H1 (cell line): Measurements from ENCODE around the gene NDEL1. TPM values are rescaled to one million over a fixed set of nuclear protein-coding genes. Genes with fewer than 3 reads are reported as not detected.

Experiments used
- CTCF ChIA-PET: fragments of 300-600 bp; sonication (Branson Sonifier 250); formaldehyde crosslinking; loops from one replicate; lab custom pipeline; 2021; ENCODE audit not compliant: partially characterized antibody; lab: Charles Lee
- POLR2A ChIA-PET: fragments of 300-600 bp; sonication (Branson Sonifier 250); formaldehyde crosslinking; loops from one replicate; lab custom pipeline; 2021; ENCODE audit warnings: inconsistent platforms; ENCODE audit not compliant: partially characterized antibody; lab: Charles Lee
- DNase-seq, 2 experiments: peaks; one replicate each; pipeline versions ENCODE4 v3.0.0 to v3.0.0-alpha.2; 2010 to 2022; ENCODE audit warnings: low spot score in 2 of 2, low read depth in 1 of 2, mixed read lengths in 1 of 2
- FAIRE-seq: peaks from 2 replicates; lab custom pipeline; 2011; peaks lifted over from hg19 to GRCh38; lab: Jason Lieb, UNC
- H2AFZ ChIP-seq: 2 replicates; pipeline ENCODE4 v1.8.1; 2012; ENCODE audit warnings: low read length, inconsistent platforms
- H2AK5ac ChIP-seq: 2 replicates; pipeline ENCODE4 v1.6.1; 2013; ENCODE audit warnings: low read depth, low read length
- H2BK120ac ChIP-seq: replicated peaks from 2 replicates; pipeline ENCODE3; 2013; ENCODE audit warnings: low read depth, low read length, inconsistent platforms
- H2BK12ac ChIP-seq: 2 replicates; pipeline ENCODE4 v1.6.1; 2013; ENCODE audit warnings: low read depth, low read length
- H2BK15ac ChIP-seq: 2 replicates; pipeline ENCODE4 v1.6.1; 2013; ENCODE audit warnings: low read length
- H2BK20ac ChIP-seq: 2 replicates; pipeline ENCODE4 v1.6.1; 2013; ENCODE audit warnings: low read length
- H2BK5ac ChIP-seq: 2 replicates; pipeline ENCODE4 v1.6.1; 2013; ENCODE audit warnings: low read depth, low read length
- H3K14ac ChIP-seq: 2 replicates; pipeline ENCODE4 v1.6.1; 2013; ENCODE audit warnings: inconsistent platforms; ENCODE audit not compliant: insufficient read length
- H3K18ac ChIP-seq: 2 replicates; pipeline ENCODE4 v1.6.1; 2013; ENCODE audit warnings: low read length; ENCODE audit errors: extremely low read depth
- H3K23ac ChIP-seq: 2 replicates; pipeline ENCODE4 v1.6.1; 2013; ENCODE audit warnings: inconsistent platforms; ENCODE audit not compliant: insufficient read length
- H3K23me2 ChIP-seq: 2 replicates; pipeline ENCODE4 v1.6.1; 2013; ENCODE audit warnings: low read depth, low read length
- H3K27ac ChIP-seq: 2 replicates; pipeline ENCODE4 v1.6.1; 2011; ENCODE audit warnings: low read depth, low read length, inconsistent platforms
- H3K27me3 ChIP-seq, 4 experiments: replicated peaks in 1 of 4; 1 replicate in 1 of 4; 2 replicates in 3 of 4; pipeline versions ENCODE4 v1.6.1 to v1.8.1; 2011 to 2013; ENCODE audit warnings: low read length in 3 of 4, mild to moderate bottlenecking in 3 of 4, inconsistent platforms in 2 of 4, mixed read lengths in 2 of 4, moderate library complexity in 1 of 4; ENCODE audit not compliant: control insufficient read depth in 3 of 4, insufficient read depth in 3 of 4; ENCODE audit errors: extremely low read depth in 1 of 4
- H3K36me3 ChIP-seq, 4 experiments: 2 replicates each; pipeline versions ENCODE4 v1.6.1 to v1.8.1; 2011 to 2013; ENCODE audit warnings: mild to moderate bottlenecking in 4 of 4, low read length in 3 of 4, moderate library complexity in 2 of 4, control low read depth in 1 of 4, inconsistent platforms in 1 of 4; ENCODE audit not compliant: insufficient read depth in 4 of 4, control insufficient read depth in 2 of 4
- H3K4ac ChIP-seq: replicated peaks from 2 replicates; pipeline ENCODE3; 2013; ENCODE audit warnings: low read length, low read depth, mixed read lengths, inconsistent platforms; ENCODE audit not compliant: insufficient read length
- H3K4me1 ChIP-seq, 4 experiments: replicated peaks in 1 of 4; 1 replicate in 1 of 4; 2 replicates in 3 of 4; pipeline versions ENCODE4 v1.6.1 to v1.8.1; 2011 to 2013; ENCODE audit warnings: low read length in 3 of 4, inconsistent platforms in 2 of 4, mixed read lengths in 1 of 4; ENCODE audit not compliant: insufficient read depth in 4 of 4, control insufficient read depth in 3 of 4
- H3K4me2 ChIP-seq, 2 experiments: 2 replicates each; pipeline versions ENCODE4 v1.6.1 to v1.8.1; 2011 to 2013; ENCODE audit warnings: low read depth in 2 of 2, low read length in 2 of 2, control low read depth in 1 of 2, inconsistent platforms in 1 of 2, mild to moderate bottlenecking in 1 of 2; ENCODE audit not compliant: insufficient read depth in 1 of 2
- H3K4me3 ChIP-seq, 4 experiments: fragments of 200-600, 300-600 bp in 1 of 4; sonication (generic), shearing (Covaris generic), sonication (Bioruptor Twin) in 1 of 4; 2 replicates each; pipeline versions ENCODE4 v1.5.1 to v1.8.1; 2011 to 2016; ENCODE audit warnings: low read length in 4 of 4, low read depth in 3 of 4, control low read depth in 2 of 4, inconsistent platforms in 2 of 4, mild to moderate bottlenecking in 2 of 4, mixed read lengths in 1 of 4, moderate library complexity in 1 of 4; ENCODE audit not compliant: insufficient read depth in 2 of 4; ENCODE audit errors: extremely low read depth in 1 of 4
- H3K56ac ChIP-seq: replicated peaks from 2 replicates; pipeline ENCODE3; 2013; ENCODE audit warnings: low read depth, mild to moderate bottlenecking, mixed read lengths, low read length, inconsistent platforms; ENCODE audit not compliant: insufficient read length
- H3K79me1 ChIP-seq: 2 replicates; pipeline ENCODE4 v1.6.1; 2013; ENCODE audit warnings: low read depth, low read length, control low read depth
- H3K79me2 ChIP-seq, 2 experiments: 2 replicates each; pipeline versions ENCODE4 v1.6.1 to v1.8.1; 2012 to 2013; ENCODE audit warnings: low read length in 2 of 2, mild to moderate bottlenecking in 2 of 2, inconsistent platforms in 1 of 2; ENCODE audit not compliant: insufficient read depth in 2 of 2, control insufficient read depth in 1 of 2
- H3K9ac ChIP-seq, 4 experiments: replicated peaks in 1 of 4; 1 replicate in 1 of 4; 2 replicates in 3 of 4; pipeline versions ENCODE4 v1.6.1 to v1.8.1; 2011 to 2013; ENCODE audit warnings: low read depth in 3 of 4, low read length in 3 of 4, control low read depth in 2 of 4, mild to moderate bottlenecking in 2 of 4, moderate library complexity in 2 of 4, inconsistent platforms in 1 of 4; ENCODE audit errors: extremely low read depth in 1 of 4
- H3K9me3 ChIP-seq, 2 experiments: 2 replicates each; pipeline versions ENCODE4 v1.6.1 to v1.8.1; 2012 to 2013; ENCODE audit warnings: mild to moderate bottlenecking in 2 of 2, moderate library complexity in 2 of 2, control low read depth in 1 of 2, inconsistent platforms in 1 of 2, low read depth in 1 of 2, low read length in 1 of 2, mixed read lengths in 1 of 2; ENCODE audit not compliant: insufficient read depth in 2 of 2
- H4K20me1 ChIP-seq, 2 experiments: replicated peaks in 1 of 2; 2 replicates each; pipeline versions ENCODE3 to v1.8.1; 2011 to 2013; ENCODE audit warnings: inconsistent platforms in 2 of 2, low read length in 2 of 2, mild to moderate bottlenecking in 1 of 2; ENCODE audit not compliant: insufficient read depth in 2 of 2, control insufficient read depth in 1 of 2
- H4K5ac ChIP-seq: 2 replicates; pipeline ENCODE4 v1.6.1; 2013; ENCODE audit warnings: low read length, low read depth, mixed read lengths, inconsistent platforms; ENCODE audit not compliant: insufficient read length
- H4K8ac ChIP-seq: 2 replicates; pipeline ENCODE4 v1.8.0; 2013; ENCODE audit warnings: mild to moderate bottlenecking, moderate library complexity, low read length, inconsistent platforms; ENCODE audit not compliant: insufficient read depth; ENCODE audit errors: extremely low read depth
- H4K91ac ChIP-seq: replicated peaks from 2 replicates; pipeline ENCODE3; 2013; ENCODE audit warnings: low read length, mixed read lengths, inconsistent platforms; ENCODE audit not compliant: insufficient read length
- HDAC6 ChIP-seq: IDR thresholded peaks from one replicate; pipeline ENCODE4 v1.7.1; 2012; ENCODE audit warnings: low read depth, mild to moderate bottlenecking, inconsistent platforms, low read length, moderate library complexity
- RAD21 ChIP-seq, 2 experiments: IDR thresholded peaks in 1 of 2; conservative IDR thresholded peaks in 1 of 2; 2 replicates each; pipeline ENCODE4 v1.6.1; 2011; ENCODE audit warnings: low read depth in 2 of 2, low read length in 2 of 2, improper control_type of control experiment in 1 of 2, inconsistent platforms in 1 of 2, mild to moderate bottlenecking in 1 of 2, moderate library complexity in 1 of 2
- WGBS, 2 experiments: shearing (Covaris generic) in 1 of 2; methylation state at CpG; one replicate each; pipeline versions ENCODE4 v1.1.6 to v1.1.7; 2013 to 2015; ENCODE audit warnings: low lambda C conversion rate in 2 of 2, mixed read lengths in 2 of 2, inconsistent platforms in 1 of 2, low coverage in 1 of 2, missing lambda C conversion rate in 1 of 2; ENCODE audit not compliant: insufficient replicate concordance in 2 of 2, insufficient coverage in 1 of 2, insufficient read length in 1 of 2; ENCODE audit errors: extremely low coverage in 1 of 2, missing lambda C conversion rate in 1 of 2; 5-methylcytosine and 5-hydroxymethylcytosine counted together
- polyA plus RNA-seq, 7 experiments: library from polyadenylated mRNA; depleted of rRNA in 3 of 7; stranded (reverse) in 5 of 7; unstranded in 2 of 7; fragments of >200 nt in 5 of 7; fragments of 200-250 nt in 2 of 7; gene quantifications; 1 replicate in 5 of 7; 2 replicates in 1 of 7; 4 replicates in 1 of 7; pipeline versions ENCODE4 v1.2.1 to v1.2.3, GENCODE V29; 2011 to 2013; ENCODE audit warnings: missing spikeins in 2 of 7, mixed read lengths in 2 of 7
- total RNA-seq: library from RNA; stranded (reverse); fragmentation: NEBNext Ultra II Directional; extraction: Animal tissue kit (Norgen Biotek cat#: 25700); gene quantifications from 2 replicates; pipeline ENCODE4 v1.2.1, GENCODE V29; 2021

The NDEL1 gene
- total and polyA plus RNA-seq, 2 of the 8 experiments (the other 6 are each of a cell fraction or from before 2014, with no cell fraction given), result 31.1 to 32.9 TPM

DNA sequence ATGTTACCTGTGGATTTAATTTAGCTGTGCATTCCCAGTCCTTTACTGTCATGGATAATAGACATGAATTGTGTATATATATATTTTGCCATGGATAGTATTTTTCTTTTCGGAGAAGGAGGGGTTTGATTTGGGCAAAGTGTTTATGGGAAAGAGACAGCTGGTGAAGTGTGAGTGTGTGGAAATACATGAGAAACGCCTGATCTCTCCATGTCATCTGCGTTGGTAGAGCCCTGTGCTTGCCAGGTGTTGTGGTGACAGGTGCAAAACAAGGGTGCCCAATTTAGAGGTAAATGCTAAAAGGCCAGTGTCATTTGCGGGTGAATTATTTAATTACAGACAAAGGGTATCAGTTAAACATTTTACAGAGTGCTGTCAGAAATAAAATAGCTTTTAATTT is 23.4 kb downstream of the NDEL1 start:
- Histone ChIP-seq H3K27ac (no peak overlapping the region), H2AFZ (no peak overlapping the region), H3K56ac (no peak overlapping the region), H2BK20ac (no peak overlapping the region), H3K9ac (no peak overlapping the region), H3K27me3 (no peaks in the 10 kb centered on the region), H4K8ac (no peak overlapping the region), H2BK15ac (no peak overlapping the region), H4K91ac (no peak overlapping the region), H2BK12ac (no peak overlapping the region), H3K14ac (no peak overlapping the region), H3K4me2 (no peak overlapping the region), H4K20me1 (peaks cover 0 to 2% of the 10 kb centered on the region in 2 experiments), H2AK5ac (no peak overlapping the region), H3K18ac (no peak overlapping the region), H4K5ac (no peak overlapping the region), H2BK5ac (no peak overlapping the region), H2BK120ac (no peak overlapping the region), H3K23me2 (no peaks in the 10 kb centered on the region), H3K9me3 (no peaks in the 10 kb centered on the region), H3K79me2 (no peaks in the 10 kb centered on the region), H3K4ac (no peak overlapping the region), H3K23ac (no peak overlapping the region), H3K4me3 (no peak overlapping the region), H3K4me1 (no peaks in the 10 kb centered on the region), H3K79me1 (peaks cover 3% of the 10 kb centered on the region; the same call in 1 of the 2 replicates), H3K36me3 (peaks cover 6 to 40% (median 9%) of the 10 kb centered on the region in 4 experiments)
- ChIA-PET CTCF (interaction anchor here (0.6 to 1.9 kb wide), 3 partner anchors 49 to 76 kb away, joined by 3 to 5 read pairs (median 3); partner anchors contain the start of gene RPL26), POLR2A (interaction anchor here (1.9 kb wide), 1 partner anchor 12 kb away, joined by 5 read pairs; no protein-coding TSS in a partner anchor)
- DNase-seq (no peak), FAIRE-seq (no peak)
- WGBS, 2 experiments, result 83% methylated on average over 4 of the region's 4 CpGs; no CpG with 5 or more reads in 1 of the 2 experiments
- no peak for TF ChIP-seq HDAC6
- no peak for TF ChIP-seq RAD21 (IDR thresholded peaks at IDR 0.05 in 1 of 2, conservative IDR thresholded peaks at IDR 0.05 in 1 of 2; ENCODE audit: low read depth in 2 of 2, low read length in 2 of 2)
